Right kidney (tissue), 1 donor: ENCODE data around the gene MITF.

ENCODE experiments used
- DNase-seq: peaks from one replicate; pipeline ENCODE4 v3.0.0-alpha.2; 2016

The MITF gene

GRCh38 chr3:69838217-69838616 is 99.0 kb downstream of the MITF start:
- DNase-seq: no peak

DNA sequence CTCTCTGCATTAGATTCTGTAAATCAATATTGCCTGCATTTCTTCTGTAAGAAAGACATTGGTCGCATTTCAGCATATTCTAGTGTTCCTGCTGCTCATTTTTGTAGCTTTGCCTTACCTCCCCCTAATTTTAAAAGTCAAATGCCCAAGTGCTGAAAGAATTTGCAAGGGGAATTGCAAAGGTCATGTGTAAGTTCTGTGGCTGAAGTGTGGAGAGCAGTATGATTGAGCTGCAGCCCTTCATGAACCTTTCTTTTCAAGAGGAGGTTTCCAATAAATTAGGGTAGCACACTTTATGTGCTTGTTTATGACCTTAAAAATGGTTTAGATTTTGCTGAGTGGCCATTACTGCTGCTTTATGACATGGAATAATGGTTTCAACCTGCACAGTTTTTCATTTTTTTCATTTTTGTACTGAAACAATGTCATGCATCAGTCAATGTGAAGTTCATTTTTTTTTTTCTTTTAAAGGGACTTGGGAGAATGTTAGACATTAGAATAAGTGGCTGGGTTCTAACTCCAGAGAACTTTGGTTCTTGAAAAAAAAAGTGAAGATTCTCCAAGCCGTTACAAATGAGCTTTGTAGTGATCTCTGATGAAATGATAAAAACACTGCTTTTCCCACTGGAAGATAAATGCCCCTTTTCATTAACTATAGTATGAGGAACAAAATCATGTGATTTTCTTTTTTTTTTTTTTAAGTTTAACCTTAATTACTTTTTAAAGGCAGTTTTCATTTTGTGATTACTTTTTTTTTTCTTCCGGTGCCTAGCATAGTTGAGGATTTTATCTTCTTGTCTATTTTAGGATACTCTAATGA is 99.6 kb downstream of the MITF start:
- no peak for DNase-seq

GRCh38 chr3:69842351-69842750 is 103.1 kb downstream of the MITF start:
- DNase-seq: no peak

GRCh38 chr3:69842789-69843188 is 103.5 kb downstream of the MITF start:
- no peak for DNase-seq

DNA sequence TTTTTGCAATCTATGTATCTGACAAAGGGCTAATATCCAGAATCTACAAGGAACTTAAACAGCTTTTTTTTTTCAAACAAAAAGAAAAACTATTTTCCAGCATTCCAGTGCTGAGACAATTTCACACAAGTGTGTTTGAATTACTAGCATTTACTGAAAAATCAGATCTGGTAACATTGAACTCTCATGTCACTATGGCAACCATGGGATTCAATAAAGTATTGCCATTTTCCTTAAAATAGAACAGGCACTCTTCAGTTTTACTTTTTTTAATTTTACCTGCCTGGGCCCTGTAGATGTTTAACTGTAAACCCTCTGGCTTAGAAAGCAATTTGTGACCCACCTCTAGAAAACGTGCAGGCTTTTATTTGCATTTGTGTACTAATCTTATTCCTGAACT is 105.4 kb downstream of the MITF start:
- DNase-seq: no peak

DNA sequence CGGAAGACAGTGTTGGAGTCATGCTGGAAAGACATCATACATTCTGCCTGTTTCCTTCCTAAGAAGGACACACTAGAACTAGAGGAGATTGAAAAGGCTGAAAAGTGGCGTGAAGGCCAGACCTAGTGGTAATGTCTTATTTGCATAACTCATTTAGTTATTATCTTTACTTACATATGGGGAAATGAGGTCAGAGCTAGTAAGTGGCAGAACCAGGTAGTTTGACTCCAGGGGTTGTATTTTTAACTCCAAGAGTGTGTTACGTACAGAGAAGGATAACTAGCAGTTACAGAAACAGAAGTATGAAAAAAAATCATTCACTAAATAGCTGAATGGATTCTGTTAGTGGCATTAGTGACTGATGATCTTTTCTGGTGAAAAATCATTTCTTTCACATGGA is 108.0 kb downstream of the MITF start:
- no peak for DNase-seq

DNA sequence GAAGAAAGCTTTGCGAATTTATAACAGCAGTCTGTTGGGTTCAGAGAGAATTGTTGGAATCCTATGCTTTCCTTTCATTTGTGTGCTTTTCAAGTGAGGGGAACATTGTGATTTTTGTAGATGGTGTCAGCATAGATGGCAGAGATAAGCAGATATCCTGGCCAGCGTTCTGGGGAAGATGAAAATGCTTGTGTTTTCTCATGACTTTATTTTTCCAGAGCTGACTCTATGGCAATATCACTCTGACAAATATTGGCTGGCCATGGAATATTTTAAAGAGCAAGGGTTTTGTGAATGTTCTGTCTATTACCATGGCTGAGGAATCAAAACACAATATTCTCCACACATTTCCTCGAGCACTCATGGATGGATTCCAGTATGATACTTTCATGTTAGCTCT is 108.8 kb downstream of the MITF start:
- no peak for DNase-seq

- no peak for DNase-seq
These were observed 111.6 kb downstream of the MITF start for GRCh38 chr3:69850849-69851248.

GRCh38 chr3:69853027-69853426 is 113.8 kb downstream of the MITF start:
- no peak for DNase-seq

DNA sequence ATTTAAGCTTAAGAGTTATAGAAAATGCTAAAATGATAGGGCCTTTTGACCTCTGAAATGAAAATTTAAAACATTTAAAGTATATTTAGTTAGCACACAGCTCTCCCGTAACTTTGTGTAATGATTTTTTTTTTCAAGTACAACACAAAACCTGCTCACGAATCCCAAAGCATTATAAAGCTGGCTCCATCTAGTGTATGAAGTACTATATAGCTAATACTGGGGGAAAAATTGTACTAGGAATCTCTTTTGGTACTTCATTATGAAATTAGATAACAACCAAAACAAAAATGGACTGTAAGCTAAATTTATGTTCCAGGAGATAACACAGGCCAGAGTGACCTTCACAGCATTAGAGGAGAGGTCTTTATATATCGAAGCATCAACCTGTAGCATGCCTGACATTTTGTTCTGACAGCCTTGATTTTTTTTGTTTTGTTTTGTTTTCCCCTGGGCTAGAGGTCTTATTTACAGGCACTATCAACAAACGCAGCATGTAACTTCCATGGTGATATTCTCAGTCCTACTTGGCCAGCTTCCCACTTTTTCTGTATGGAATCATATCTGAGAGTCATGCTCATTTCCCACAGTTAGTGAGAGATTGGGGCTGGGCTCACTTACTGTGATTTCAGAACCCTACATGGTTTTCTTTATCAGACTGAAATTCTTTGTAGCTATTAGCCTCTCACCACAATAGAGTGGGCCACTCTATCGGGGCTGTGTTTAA is 116.3 kb downstream of the MITF start:
- no peak for DNase-seq

- DNase-seq: no peak
These were observed 117.9 kb downstream of the MITF start for GRCh38 chr3:69856965-69857705.

- no peak for DNase-seq
These were observed 122.3 kb downstream of the MITF start for GRCh38 chr3:69861556-69861955.

GRCh38 chr3:69864141-69864540 is 124.9 kb downstream of the MITF start:
- no peak for DNase-seq

DNA sequence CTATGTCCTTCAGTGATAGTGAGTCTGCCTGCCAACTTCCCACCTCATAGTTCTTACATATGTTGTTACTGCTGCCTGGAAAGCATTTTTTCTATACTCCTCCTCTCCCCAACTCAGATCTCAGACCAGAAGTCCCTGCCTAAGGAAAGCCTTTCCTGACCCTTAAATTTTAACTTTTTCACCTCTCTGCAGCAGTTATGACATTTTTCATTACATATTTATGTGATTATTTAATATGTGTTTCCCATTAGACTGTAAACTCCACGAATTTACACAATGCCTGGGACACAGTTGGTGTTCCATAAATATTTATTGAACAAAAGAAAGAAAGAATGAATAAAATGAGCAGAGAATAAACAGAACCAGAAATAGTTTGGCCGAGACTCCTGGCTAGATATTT is 125.5 kb downstream of the MITF start:
- no peak for DNase-seq

- peak; percentile 43 for DNase-seq
These were observed 126.8 kb downstream of the MITF start for GRCh38 chr3:69865925-69866679.

GRCh38 chr3:69866988-69867720 is 127.9 kb downstream of the MITF start:
- DNase-seq: peak; percentile 8

GRCh38 chr3:69867941-69868505 is 128.8 kb downstream of the MITF start:
- no peak for DNase-seq

GRCh38 chr3:69868841-69869420 is 129.7 kb downstream of the MITF start:
- no peak for DNase-seq

DNA sequence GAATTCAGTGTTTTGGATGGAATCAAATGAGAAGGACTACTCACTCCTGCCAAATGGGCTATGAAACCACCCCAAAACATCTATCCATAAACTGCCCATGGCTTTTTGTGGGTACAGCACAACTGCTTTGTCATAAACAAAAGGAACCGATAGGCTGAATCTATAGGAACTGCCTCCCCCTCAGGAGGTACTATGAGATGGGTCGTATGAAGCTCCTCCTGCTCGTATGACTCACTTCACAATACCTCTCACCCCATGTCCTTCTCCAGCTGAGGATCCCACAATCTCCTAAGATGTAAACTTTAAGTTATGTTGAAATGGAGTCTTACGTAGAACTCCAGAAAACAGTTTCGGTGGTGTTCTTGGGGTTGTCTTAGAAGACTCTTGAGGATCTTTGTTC is 130.4 kb downstream of the MITF start:
- no peak for DNase-seq

DNA sequence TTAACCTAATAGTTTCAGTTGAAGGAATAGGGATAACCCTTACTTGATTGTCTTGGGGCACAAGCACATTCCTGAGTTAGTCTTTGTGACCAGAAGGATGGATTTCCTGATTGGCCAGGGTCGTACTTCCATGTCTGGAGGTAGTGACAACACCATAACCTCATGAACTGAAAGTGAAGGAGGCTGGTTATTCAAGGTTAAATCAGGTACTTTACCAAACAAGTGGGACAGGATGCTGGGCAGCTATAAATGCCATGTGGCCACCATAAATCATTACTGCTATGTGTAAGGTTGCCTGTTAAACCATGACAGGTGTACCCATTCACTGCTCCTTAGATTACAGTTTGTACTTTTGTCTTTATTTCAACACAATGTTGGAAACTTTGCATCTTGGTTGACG is 132.0 kb downstream of the MITF start:
- no peak for DNase-seq

DNA sequence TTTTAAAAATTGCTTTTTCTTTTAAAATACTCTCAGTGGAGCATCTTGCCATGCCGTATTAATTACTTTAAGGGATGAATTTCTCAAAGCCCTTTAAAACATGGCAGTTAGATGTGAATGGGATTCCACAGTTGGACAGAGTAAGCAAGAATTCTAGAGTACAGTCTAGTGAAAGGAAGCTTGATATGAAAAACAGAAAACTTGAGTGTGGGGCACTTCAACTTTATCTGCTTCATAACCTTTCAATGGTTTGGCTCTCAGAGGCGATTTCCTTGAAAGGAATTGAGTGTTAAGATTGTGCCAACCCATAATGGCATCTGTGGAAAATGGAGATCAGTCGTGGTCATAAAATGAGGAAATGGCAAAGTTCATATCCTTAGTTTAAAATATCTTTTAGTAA is 132.6 kb downstream of the MITF start:
- DNase-seq: no peak
